ENCODE measurements around the gene MAD1L1. TPM values are rescaled to one million over a fixed set of nuclear protein-coding genes. Genes with fewer than 3 reads are reported as not detected.

MAD1L1 gene
- total RNA-seq, 1 donor from 2014 or later, result 59.6 TPM

GRCh38 chr7:1940402-1940786 lies 292.4 kb downstream of the MAD1L1 start:
- TF ChIP-seq CTCF (IDR thresholded peaks at IDR 0.05), result no peak
- intact Hi-C loops (cut with DNase I), result no loop called here
- no peaks in the 10 kb centered on the region for H3K4me1 ChIP-seq
- H3K4me3 ChIP-seq, result peak overlapping the region in 1 of 2 donors; percentile 15
- H3K9me3 ChIP-seq, result no peaks in the 10 kb centered on the region
- H3K27me3 ChIP-seq, result no peaks in the 10 kb centered on the region
- H3K27ac ChIP-seq, result no peak overlapping the region
- no peaks in the 10 kb centered on the region for H3K36me3 ChIP-seq
- DNase-seq (ENCODE audit: low spot score in 2 of 2), result peak; percentile 46 to 80

- no peak for DNase-seq (ENCODE audit: low spot score in 2 of 2)
- Histone ChIP-seq H3K4me1 (no peaks in the 10 kb centered on the region), H3K4me3 (peak overlapping the region in 1 of 2 donors; percentile 15), H3K36me3 (no peaks in the 10 kb centered on the region), H3K27ac (no peak overlapping the region), H3K27me3 (no peaks in the 10 kb centered on the region), H3K9me3 (no peaks in the 10 kb centered on the region)
- TF ChIP-seq CTCF (IDR thresholded peaks at IDR 0.05), result no peak
- intact Hi-C loops (cut with DNase I), result no loop called here
These were observed 293.0 kb downstream of the MAD1L1 start for GRCh38 chr7:1939434-1940401.

GRCh38 chr7:1938788-1939433 lies 293.8 kb downstream of the MAD1L1 start:
- Histone ChIP-seq H3K36me3 (no peaks in the 10 kb centered on the region), H3K4me3 (no peak overlapping the region), H3K27me3 (no peaks in the 10 kb centered on the region), H3K9me3 (no peaks in the 10 kb centered on the region), H3K4me1 (no peaks in the 10 kb centered on the region), H3K27ac (no peak overlapping the region)
- DNase-seq (ENCODE audit: low spot score in 2 of 2), result no peak
- TF ChIP-seq CTCF (IDR thresholded peaks at IDR 0.05), result no peak
- intact Hi-C loops (cut with DNase I), result no loop called here

GRCh38 chr7:1937252-1937605 lies 295.5 kb downstream of the MAD1L1 start:
- no peak overlapping the region for H3K4me3 ChIP-seq
- H3K36me3 ChIP-seq, result no peaks in the 10 kb centered on the region
- no peak for DNase-seq (ENCODE audit: low spot score in 2 of 2)
- H3K4me1 ChIP-seq, result no peaks in the 10 kb centered on the region
- no peak for TF ChIP-seq CTCF (IDR thresholded peaks at IDR 0.05)
- H3K27me3 ChIP-seq, result no peaks in the 10 kb centered on the region
- H3K9me3 ChIP-seq, result no peaks in the 10 kb centered on the region
- intact Hi-C loops (cut with DNase I), result no loop called here
- no peak overlapping the region for H3K27ac ChIP-seq

- DNase-seq (ENCODE audit: low spot score in 2 of 2), result no peak
- Histone ChIP-seq H3K27ac (no peak overlapping the region), H3K9me3 (no peaks in the 10 kb centered on the region), H3K36me3 (no peaks in the 10 kb centered on the region), H3K27me3 (no peaks in the 10 kb centered on the region), H3K4me1 (no peaks in the 10 kb centered on the region), H3K4me3 (no peak overlapping the region)
- TF ChIP-seq CTCF (IDR thresholded peaks at IDR 0.05), result no peak
- intact Hi-C loops (cut with DNase I), result no loop called here
These were observed 296.1 kb downstream of the MAD1L1 start for GRCh38 chr7:1936531-1937251.

Data from ascending aorta (tissue), 2 donors.